Subcutaneous adipose tissue (tissue), 4 donors: ENCODE data around the gene PPP2R3A. TPM values are rescaled to one million over a fixed set of nuclear protein-coding genes. Genes with fewer than 3 reads are reported as not detected.

ENCODE experiments used
- CTCF ChIP-seq: fragments of 450-650 bp; IDR thresholded peaks from one replicate; pipeline ENCODE4 v1.5.1; 2016; ENCODE audit warnings: low read depth, mild to moderate bottlenecking, control low read depth, antibody characterized with exemption, moderate library complexity
- total RNA-seq, 4 donors: library from RNA; depleted of rRNA; stranded (reverse); fragments of >200 nt; gene quantifications; one replicate each; pipeline ENCODE4 v1.1.0, GENCODE V29; 2016

The PPP2R3A gene
- total RNA-seq, 4 donors from 2014 or later = 12.6 to 14.8 (median 14.5) TPM

GRCh38 chr3:136186344-136186743 is 220.8 kb downstream of the PPP2R3A start:
- TF ChIP-seq CTCF = no peak

GRCh38 chr3:136186846-136187245 is 221.3 kb downstream of the PPP2R3A start:
- TF ChIP-seq CTCF = no peak

- TF ChIP-seq CTCF = no peak
These were observed 222.3 kb downstream of the PPP2R3A start for GRCh38 chr3:136187868-136188267.

DNA sequence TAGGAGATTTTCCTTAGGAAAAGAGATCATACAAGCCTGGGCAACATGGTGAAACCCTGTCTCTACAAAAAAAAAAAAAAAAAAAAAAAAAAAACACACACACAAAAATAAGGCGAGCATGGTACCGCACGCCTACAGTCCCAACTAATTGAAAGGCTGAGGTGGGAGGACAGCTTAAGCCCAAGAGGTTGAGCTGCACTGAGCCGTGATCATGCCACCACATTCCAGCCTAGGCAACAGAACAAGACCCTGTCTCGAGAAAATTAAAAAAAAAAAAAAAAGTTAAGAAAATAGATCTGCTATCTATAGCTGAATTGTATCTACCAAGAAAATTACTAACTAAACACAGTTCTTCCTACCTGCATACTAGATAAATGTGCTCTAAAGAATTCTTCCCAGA is 223.5 kb downstream of the PPP2R3A start:
- TF ChIP-seq CTCF = no peak

- TF ChIP-seq CTCF = no peak
These were observed 224.5 kb downstream of the PPP2R3A start for GRCh38 chr3:136189859-136190617.

- TF ChIP-seq CTCF = no peak
These were observed 227.3 kb downstream of the PPP2R3A start for GRCh38 chr3:136192831-136193230.

DNA sequence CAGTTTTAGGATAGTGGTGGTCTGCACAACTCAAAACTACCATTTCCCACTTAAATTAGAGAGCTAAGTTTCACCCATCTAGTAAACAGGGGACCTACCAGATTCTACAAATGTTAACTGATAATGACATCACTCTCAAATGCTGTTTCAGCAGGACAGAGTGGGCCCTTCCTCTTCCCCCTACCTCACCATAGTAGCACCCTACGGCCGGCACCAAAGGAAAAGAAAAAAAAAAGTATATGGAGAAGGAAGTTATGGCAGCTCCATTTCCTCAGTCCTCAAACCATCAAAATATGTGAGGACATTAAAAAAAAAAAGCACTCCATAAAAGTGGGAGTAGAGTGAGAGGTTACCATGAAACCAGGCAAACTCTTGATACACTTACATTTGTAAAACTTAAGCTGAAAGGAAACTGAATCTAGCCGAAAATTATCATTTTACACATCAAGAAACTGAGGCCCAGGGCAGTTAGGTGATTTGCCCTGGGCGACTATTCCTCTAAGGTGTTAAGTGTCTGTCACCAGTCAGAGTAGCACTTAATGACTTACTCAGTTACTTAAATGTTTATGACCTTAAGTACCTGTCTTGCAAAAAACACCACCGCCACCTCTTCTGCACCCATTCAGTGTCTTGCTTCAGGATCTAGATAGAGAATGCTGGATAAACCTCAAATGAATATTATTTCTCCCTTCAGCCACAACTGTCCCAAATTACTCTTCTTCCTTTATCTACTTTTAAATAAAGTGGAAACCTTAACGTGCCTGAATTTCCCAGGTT is 227.9 kb downstream of the PPP2R3A start:
- TF ChIP-seq CTCF = no peak
